Measurements from ENCODE around the gene SV2B.

SV2B gene

DNA sequence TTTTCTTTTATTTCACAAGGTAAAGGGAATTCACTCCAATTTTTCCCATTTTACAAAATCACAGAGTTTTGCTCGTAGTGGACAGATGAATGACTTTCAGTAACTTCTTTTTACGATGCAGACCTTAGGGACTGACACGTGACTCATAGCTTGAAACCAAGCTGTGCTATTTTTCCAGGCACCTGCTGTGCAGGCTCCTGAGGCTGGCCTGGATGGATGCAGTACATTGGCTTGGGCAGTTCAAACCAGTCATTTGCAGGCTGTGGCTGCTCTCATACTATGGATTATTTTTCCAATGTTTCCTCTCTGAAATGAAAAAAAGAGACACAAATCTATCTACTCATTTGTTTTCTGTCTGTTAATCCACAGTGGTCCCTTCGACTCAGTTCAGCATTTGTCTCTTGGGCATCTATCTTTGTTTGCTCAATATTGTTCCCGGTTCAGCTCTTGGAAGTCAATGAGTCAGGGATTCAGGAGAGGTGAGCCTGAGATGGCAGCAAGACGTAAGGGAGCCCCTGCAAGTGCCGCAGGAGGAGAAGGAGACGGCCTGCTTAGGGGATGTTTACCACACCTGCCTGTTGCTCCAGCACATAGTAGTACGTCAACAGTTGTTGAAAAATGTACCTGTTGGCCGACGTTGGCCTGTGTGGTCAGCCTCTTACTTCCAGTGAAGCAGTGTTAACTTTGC lies 92.8 kb downstream of the SV2B start:
- DNase-seq (ENCODE audit: low read depth in 2 of 2) = no peak

DNA sequence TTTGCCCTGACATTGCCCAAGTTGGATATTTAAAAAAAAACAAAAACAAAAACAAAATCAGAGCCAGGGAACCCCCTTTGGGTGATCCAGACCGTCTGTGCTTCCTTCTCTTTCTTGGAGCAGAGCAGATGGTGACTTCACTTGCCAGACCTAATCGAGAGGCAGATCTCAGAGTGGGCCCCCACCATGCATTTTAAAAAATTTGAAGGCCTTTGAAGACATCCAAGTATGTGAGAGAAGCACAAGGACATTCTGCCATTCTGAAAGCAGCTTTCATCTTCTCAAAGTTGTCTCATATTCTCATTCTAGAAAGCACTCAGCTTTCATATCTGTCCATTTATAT lies 93.3 kb downstream of the SV2B start:
- no peak for DNase-seq (ENCODE audit: low read depth in 2 of 2)

DNA sequence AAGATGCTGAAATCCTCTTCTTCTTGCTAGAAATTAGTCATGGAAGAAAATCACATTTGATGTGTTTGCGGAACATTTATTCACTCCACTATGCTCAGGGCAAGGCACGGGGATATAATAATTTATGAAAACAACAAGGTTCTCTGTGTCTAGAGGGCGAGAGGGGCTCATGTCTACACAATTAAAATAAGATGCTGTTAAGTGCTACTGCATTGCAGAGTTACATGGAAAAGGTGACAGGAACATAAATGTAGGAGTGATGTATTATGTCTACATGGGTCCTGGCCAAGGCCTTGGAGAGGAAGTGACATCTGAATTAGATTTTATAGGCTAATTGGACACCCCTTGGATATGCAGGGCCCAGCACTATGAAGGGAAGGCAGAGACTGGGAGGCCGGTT lies 96.1 kb downstream of the SV2B start:
- no peak for DNase-seq (ENCODE audit: low read depth in 2 of 2)

- no peak for DNase-seq (ENCODE audit: low read depth in 2 of 2)
Observed at GRCh38 chr15:91196768-91197167, 96.7 kb downstream of the SV2B start.

DNA sequence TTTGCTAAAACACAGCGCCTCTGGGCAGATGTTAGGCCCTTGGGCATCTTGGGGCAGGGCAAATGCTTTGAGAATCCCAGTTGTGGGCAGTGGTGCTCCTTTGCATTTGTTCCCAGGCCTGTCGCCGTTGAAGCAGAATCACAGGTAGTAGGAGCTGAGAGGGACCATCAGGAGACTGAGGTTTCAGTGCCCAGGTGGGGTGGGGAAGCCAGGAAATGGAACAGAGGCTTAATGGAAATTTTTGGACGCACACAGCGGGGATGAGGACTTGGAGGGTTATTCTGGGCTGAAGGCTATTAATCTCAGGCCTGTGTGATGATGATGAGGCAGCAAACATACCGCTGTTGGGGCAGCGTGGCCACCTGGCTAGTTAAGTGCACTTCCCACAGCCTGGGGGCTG lies 99.5 kb downstream of the SV2B start:
- DNase-seq (ENCODE audit: low read depth in 2 of 2) = no peak

- no peak for DNase-seq (ENCODE audit: low read depth in 2 of 2)
Observed at GRCh38 chr15:91200101-91200754, 100.2 kb downstream of the SV2B start.

DNA sequence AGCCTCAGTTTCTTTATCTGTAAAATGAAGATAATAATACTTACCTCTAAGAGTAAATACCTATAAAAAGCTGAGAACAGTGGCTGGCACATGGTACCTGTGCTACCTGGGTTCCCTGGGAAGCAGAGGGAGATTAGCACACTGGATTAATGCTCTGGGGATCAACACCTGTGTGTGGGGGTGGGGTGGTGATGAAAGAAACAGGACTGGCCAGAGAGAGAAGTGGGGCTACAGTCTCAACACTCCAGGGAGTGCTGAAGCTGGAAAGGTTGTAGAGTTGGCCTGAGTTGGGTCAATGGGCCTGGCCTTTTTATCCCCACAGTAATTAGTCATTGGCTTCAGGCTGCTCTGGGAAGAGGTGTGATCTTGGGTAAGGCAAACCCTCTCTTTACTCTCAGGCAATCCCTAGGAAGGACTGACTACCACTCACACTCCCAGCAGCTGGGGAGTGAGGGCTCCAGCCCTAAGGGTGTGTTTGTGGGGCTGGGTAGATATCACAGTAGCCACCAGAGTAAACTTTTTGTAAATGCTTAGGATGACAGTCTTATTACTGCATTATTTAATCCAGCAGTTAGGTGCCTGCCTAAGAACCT lies 102.5 kb downstream of the SV2B start:
- DNase-seq (ENCODE audit: low read depth in 2 of 2) = no peak

DNA sequence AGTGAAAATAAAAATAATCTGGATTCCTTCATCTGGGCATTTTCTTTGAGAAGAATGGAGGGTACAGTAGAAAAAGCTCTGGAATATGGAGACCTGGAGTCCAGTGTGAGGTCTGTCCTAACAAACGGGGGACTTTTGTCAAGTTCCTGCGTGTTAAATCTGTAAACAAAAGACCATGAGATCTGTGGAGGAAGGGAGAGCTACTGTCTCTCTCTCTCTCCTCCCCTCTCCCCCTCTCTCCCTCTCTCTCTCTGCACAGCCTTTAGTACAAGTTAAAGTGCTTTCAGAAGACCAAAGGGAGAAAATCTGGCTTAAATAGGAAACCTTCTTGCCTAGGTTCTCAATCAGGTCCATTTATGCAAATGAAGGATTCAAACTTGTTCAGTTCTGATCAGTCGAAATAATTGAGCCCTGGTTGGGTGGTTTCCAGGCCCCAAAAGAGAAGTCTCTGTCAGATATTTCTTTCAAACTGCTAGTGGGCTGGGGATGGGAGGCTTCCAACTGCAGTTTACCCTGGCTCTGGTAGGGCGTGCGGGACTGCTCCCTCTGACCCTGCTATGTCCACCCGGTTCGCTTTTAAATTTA lies 103.7 kb downstream of the SV2B start:
- DNase-seq (ENCODE audit: low read depth in 2 of 2) = no peak

GRCh38 chr15:91208371-91208770 lies 108.3 kb downstream of the SV2B start:
- no peak for DNase-seq (ENCODE audit: low read depth in 2 of 2)

DNA sequence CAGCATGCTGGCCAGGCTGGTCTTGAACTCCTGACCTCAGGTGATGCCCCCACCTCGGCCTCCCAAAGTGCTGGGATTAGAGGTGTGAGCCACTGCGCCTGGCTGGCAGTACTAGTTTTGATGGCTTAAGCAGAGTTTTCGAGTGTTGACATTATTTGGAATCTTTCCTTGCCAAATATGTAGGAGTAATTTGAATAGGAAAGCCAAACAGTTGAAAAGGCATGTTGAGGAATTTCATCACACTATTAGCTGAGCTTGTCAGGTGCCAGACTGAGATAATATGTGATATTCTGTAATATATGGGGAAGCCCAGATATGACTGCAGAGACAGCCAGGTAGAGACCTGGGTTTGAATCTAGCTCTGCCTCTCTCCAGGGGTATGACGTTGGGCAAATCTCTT lies 109.3 kb downstream of the SV2B start:
- no peak for DNase-seq (ENCODE audit: low read depth in 2 of 2)

- no peak for DNase-seq (ENCODE audit: low read depth in 2 of 2)
Observed at GRCh38 chr15:91209726-91210125, 109.7 kb downstream of the SV2B start.

DNA sequence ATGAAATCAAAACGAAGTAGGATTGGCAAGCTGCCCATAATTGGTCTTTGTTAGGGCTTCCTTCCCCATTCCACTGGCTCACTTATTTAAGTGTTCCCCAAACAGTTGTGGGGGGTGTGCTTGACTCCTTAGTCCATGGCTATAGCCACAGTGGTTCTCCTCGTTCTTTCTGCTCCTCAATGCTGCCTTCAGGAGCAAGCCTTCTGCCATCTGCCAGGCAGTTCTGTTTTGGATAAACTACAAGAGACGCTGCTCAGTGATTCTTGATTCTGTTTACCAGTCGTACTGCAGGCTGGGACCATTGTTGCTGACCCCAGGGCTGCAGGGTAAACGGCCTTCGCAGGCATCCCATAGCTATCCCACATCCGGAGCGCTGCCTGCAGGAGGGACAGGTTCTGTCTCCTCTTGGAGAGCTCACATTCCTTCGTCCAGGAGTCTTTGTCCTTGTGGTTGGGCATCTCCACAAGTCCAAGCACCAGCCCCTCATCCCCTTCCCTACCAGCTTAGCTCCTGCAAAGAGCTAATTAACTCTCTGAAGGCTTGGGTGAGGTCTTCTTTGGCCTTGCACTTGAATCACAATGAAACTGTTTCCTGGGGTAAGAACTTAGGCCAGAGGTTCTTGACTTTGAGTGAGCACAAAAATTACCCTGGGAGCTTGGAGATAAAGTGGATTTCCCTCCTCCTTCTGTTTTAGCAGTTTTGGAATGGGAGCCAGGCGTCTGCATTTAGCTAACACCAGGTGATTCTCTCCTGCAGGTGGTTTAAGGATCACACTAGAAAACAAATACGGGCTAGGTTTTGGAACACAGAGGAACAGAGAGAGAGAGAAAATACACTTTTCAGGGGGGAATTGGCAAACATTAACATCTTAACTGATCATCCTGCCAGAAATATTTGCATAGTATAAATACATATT lies 114.9 kb downstream of the SV2B start:
- DNase-seq (ENCODE audit: low read depth in 2 of 2) = no peak

DNA sequence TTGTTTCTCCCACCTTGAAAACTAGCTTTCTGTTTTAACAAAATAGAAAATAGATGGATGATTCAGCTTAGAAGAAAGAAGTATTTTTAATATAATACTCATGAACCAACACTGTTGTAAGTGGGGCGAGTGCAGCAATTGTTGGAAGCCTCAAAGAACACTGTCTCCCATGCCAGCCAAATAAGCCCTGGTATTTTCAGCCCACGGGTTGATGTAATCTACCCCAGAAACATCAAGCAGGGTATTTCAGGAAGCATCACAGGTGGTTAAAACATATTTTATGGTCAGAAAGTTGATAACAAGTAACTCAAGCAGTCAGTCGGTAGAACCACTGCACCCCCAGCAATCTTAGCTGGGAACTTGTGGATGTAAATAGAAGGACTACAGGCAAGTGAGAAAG lies 115.9 kb downstream of the SV2B start:
- no peak for DNase-seq (ENCODE audit: low read depth in 2 of 2)

DNA sequence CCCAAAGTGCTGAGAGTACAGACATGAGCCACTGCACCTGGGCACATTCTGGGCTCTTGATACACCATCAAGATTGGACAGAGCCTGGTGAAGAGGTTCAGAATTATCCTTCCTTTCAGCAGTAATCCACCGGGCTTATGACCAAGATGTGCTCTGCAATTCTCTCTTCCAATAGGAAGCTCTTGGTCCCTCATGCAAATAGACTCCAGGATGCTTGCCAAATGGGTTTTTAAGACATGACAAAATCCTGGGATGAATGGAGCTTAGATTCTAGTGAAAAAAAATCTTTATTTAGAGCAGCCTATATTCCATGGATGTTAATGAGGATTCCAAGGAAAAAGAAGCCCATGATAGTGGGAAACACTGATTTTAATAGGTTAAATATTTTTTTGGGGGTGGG lies 119.1 kb downstream of the SV2B start:
- no peak for DNase-seq (ENCODE audit: low read depth in 2 of 2)

GRCh38 chr15:91222052-91222451 lies 122.0 kb downstream of the SV2B start:
- no peak for DNase-seq (ENCODE audit: low read depth in 2 of 2)

GRCh38 chr15:91223863-91224262 lies 123.8 kb downstream of the SV2B start:
- DNase-seq (ENCODE audit: low read depth in 2 of 2) = no peak

- no peak for DNase-seq (ENCODE audit: low read depth in 2 of 2)
Observed at GRCh38 chr15:91224755-91225380, 124.8 kb downstream of the SV2B start.

DNA sequence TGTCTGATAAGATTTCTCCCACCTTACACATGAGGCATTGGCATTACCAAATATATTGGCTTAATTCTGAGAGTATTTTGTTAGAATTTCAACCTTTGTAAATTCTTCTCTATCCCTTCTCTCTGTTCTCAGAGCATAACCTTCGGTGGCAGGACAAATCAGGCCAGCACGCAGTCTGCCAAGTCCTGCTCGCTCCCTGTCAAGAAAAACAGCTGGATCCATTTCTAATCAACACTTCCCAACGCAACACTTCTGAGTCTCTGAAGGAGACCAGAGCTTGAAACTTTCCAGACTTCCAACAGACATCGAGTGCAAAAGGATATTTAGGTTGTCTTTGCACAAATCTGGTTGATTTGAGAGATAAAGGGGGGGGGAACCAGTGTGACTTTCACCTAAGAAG lies 125.7 kb downstream of the SV2B start:
- DNase-seq (ENCODE audit: low read depth in 2 of 2) = no peak

DNA sequence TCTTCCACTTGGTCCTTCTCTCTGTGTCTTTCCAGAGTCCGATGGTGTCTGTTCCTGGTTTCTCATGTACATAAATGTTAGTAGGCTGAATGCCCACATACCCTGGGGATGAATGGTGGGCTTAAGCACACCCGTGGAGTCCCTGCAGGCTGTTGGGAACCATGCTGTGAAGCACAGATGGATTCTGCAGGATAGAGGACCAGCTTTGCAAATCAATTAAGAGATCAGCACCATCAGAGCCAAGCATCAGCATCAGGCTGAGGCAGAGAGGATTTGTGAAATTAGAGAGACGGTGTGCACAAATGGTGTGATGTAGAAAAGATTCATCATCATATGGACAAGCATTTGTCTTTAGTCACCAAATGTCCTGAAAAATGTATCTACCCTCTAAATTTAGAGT lies 127.1 kb downstream of the SV2B start:
- no peak for DNase-seq (ENCODE audit: low read depth in 2 of 2)

GRCh38 chr15:91227766-91228165 lies 127.7 kb downstream of the SV2B start:
- DNase-seq (ENCODE audit: low read depth in 2 of 2) = no peak

- DNase-seq (ENCODE audit: low read depth in 2 of 2) = no peak
Observed at GRCh38 chr15:91228383-91228782, 128.3 kb downstream of the SV2B start.

DNA sequence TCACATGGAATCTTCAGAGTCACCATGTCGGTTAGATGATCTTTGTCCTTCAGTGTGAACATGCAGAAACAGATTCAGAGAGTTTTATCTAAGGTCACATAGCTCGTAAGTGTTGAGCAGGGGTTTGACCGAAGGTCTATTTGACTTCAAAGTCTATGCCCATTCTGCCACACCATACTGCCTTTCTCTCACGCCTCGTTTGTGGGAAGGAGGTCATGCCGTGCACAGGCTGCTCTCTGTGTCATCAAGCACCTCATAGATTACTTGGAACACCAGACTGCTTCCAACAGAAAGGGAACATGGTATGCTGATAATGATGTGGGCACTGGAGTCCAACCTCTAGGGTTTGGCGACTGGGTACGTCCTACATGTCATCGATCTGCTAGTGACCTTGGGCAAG lies 128.8 kb downstream of the SV2B start:
- no peak for DNase-seq (ENCODE audit: low read depth in 2 of 2)
